ENCODE data around the gene METTL3. TPM values are rescaled to one million over a fixed set of nuclear protein-coding genes. Genes with fewer than 3 reads are reported as not detected.

Gene METTL3
- total RNA-seq, 1 donor from 2014 or later: 49.8 TPM

DNA sequence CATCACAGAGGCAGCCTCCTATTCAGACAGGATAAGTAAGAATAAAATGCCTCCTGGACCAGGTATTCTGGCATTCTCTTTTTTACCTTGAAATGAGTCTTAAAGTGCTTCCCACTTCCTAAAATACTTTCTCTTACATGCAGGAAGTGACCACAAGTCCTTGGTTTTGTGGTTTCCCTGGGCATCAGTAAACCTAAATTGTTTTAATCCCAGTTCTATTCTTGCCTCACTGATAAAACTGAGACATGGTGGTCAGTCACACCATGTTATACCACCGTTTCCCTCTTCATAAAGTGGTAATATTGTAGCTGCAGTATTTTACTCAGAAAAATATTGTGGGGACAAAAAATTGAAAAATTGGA is 16.2 kb upstream of the METTL3 start:
- DNase-seq (ENCODE audit: extremely low read depth, low read depth, low spot score): no peak

DNA sequence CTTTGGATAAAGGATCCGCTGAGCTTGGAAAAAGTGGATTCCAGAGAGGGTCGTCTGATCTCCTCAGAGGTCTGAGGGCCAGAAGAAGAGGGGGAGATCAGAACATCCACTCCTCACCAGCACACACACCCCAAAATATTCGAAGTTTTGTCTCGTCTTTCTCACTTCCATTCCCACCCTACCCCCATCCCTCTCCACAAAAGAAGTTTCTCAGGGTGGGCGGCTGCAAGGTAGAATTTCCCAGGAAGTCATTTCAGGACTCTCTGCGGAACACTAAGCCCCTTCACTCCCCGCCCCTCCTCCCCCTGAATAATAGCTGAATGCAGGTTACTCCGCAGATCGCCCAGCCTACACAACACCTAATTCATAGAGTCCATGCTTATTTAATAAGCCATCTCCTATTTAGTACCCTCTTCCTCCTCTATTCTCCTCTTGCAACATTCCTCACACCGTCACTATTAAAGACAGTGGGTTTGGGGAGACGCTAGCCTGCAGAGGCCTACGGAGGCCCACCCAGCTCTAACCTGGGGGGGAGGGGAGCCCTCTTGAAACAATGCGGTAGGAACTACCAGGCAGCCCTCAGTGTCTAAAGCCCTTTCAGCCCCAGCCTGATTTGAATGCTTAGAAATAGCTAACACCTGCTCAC is 15.7 kb upstream of the METTL3 start:
- no peak for DNase-seq (ENCODE audit: extremely low read depth, low read depth, low spot score)

DNA sequence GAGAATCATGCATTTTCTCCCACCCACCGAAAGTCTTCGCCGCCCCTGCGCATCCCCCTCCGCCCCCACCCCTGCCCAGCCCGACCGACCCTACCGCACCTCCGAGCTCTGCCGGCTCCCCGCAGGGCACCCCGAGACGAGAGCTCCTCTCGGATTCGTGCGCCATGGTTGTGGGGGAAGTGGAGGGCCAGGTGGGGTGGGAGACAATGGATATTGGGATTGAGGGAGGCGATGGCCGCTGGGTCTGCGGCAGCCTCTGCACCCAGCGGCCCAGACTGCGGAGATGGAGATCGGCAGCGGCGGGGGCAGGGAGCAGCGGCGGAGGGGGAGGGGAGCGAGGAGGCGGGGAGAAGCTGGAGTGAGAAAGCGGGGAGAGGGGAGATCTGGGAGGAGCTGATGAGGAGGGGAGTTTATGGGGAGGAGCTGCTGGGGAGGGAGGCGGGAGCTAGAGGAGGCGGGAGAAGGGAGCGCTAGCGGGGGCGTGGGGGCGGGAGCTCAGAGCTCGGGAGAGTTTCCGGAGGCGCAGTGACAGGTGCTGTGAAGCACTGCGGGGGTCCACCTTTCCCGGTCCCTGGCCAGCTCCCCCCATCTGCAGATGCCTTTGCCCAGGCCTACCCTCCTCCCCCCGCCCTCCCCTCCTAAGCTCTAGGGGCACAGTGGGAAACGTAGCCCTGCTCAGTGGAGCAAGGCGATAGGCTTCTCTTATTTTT is 15.0 kb upstream of the METTL3 start, which contains the start of gene SALL2:
Gene SALL2, minus strand, starts transcription at position 385 of the 710 bp plus-strand sequence. Its CDS starts 219 bp downstream, at position 166.
- DNase-seq (ENCODE audit: extremely low read depth, low read depth, low spot score): no peak

DNA sequence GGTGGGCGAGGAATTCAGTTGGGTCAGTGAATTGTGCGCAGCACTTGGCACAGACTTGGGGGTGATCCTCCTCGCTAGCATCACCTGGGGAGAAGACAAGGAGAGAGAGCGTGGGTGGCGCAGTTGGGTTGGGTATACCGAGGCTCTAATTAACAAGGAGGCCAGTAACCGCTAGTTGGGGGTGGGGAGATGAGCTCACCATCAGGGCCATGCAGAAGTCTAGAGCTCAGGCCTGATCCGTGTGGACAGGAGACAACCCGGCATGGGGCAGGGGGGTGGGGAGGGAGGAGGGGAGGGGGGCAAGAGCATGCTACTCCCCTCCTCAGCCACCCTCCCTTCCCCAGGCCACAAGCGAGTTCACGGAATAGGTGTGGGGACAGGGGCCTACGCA is 14.4 kb upstream of the METTL3 start:
- no peak for DNase-seq (ENCODE audit: extremely low read depth, low read depth, low spot score)

DNA sequence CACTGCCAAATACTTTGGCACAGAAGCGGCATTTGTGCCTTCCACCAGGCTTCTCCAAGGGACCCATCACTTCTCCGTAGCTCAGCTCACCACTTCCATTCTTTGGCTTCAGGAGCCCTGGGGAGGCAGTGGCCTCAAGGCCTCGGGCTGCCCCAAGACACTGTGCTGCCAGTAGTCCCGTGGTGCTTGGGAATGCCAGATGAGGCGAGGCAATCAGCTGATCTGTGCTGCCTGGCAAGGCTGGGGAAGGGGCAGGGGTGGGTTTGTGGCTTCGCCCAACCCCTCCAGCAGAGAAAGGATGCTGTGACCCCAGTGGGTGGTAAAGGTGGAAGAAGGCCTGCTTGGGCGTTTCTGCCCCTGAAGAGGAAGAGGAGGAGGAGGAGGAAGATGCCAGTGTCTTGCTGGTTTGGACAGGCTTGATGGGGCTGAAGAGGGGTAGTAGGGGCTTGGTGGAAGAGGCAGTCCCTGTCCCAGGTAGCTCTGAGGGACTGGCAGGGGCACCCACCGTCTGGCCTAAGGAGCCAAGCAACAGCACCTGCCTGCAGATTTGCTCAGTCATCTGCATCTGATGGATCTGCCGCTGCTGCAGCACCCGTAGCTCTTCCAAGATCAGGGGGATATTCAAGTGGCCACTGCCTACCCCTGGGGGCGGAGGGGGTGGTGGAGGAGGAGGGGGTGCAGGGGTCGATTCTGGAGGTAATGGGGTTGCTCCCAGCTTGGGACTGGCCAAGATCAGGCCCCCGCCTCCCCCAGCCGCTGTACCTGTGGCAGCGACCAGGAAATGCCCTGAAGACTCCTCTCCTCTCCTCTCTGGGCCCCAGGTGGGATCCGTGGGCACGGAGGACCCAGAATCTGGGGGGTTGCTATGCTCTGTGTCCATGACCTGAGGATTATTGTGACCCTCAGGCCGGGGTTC is 13.7 kb upstream of the METTL3 start:
- no peak for DNase-seq (ENCODE audit: extremely low read depth, low read depth, low spot score)

DNA sequence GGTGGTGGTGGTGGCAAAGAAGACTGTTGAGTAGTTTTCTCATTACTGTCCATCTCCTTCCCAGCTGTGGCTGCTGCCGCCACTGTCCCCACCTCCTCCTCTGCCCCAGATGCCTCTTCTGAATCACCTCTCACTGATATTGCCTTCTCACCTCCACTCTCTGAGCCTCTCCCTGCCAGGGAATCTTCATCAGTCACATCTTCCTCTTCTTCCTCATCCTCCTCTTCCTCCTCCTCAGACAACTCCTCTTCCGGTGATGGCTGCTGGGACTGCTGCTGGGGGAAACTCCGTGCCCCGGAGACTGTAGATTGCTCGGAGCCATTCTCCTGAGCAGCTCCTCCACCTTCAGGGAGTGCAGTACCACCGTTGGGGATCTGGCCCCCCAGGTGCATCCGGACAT is 12.1 kb upstream of the METTL3 start:
- DNase-seq (ENCODE audit: extremely low read depth, low read depth, low spot score): no peak

DNA sequence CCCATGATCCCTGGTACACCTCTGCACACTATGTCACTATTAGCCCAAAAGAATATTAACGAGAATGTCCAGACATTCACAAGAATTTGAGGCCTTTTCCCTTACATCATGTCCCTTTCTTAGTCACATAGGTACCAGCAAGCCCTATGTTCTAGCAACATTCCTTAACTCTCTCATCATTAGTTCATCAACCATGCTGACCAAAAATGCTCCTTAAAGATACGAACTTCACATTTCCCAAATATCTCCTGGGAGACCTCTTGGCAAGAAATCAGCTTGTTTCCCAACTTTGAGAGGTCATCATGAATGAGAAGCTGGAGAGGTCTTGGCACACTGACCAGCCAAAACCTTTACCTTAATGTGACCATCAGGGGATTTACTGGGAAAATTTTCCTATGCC is 10.4 kb upstream of the METTL3 start:
- no peak for DNase-seq (ENCODE audit: extremely low read depth, low read depth, low spot score)

DNA sequence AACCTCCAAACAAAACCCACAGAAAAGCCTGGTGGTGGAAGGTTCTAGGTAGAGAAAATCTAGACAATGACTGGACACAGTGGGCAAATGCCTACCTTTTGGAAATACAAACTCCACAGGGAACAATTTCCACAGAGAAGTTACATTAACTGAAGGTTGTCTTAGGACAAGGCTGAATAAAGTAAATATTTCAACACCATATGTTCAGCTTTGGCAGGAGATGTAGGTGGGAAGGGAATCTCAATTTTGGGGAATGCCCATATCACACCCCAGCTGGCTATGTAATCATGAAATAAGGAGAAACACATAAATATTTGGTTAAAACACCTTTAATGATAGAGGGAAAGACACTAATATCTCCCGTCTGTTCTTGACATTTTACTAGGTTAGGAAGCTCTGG is 9.6 kb upstream of the METTL3 start:
- DNase-seq (ENCODE audit: extremely low read depth, low read depth, low spot score): no peak

DNA sequence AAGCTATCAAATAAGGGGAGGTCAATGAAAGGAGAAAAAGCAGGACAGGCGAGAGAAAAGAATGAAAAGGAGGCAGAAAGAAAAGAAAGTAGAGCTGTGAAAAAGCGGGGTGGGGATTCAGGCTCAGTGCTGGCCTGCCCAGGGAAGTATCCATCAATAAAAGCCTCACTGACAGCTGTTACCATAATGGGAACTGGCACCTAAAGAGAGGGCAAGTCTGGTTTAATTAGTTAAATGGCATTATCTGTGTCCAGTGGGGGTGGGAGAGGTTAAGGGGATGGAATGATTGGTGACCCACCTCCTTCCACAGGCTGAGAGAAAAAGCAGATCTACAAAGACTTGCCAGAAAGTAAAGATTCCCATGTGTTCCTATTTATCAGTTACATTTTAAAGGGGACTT is 7.6 kb upstream of the METTL3 start:
- no peak for DNase-seq (ENCODE audit: extremely low read depth, low read depth, low spot score)

DNA sequence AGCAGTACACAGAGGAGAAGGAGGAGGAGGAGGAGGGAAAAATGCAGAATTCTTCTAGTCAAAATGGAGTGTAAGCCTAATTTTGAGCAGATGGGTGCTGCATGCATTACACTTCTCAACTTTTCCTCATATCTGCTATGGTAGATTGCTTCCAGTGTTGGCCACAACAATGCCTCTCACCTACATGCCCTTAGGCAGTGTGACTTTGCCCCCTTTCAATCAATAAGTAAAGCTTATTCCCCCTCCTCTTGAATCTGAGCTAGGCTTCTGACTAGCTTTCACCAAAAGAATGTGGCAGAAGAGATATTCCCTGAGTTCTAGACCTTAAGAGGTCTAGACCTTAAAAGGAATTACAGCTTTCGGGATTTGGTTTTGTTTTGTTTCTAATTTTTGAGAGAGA is 3.2 kb upstream of the METTL3 start:
- no peak for DNase-seq (ENCODE audit: extremely low read depth, low read depth, low spot score)

DNA sequence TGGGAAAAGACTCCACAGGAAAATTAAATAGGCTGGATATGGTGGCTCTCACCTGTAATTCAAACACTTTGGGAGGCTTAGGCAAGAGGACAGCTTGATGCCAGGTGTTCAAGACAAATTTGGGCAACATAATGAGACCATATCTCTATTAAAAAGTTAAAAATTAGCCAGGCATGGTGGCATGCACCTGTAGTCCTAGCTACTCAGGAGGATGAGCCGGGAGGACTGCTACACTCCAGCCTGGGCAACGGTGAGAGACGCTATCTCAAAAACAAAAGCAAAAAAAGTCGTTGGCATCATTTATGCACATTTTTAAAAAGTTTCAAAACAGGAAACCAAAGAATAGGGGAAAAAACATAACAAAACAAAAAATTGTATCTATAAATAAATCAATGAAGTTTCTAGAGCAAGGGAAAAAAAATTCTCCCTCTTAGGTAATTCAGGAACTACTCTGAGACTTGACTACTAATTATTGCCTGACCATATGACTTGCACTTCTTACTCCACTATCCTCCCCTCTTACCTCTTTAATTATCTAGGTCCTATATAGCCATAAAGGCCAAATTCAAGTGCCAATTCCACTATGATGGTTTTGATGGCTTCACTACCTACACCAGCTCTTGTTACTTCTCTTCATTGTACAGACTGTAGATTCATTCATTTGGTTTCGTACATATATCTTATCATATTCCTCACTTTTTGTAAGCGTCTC is 1.6 kb downstream of the METTL3 start:
- no peak for DNase-seq (ENCODE audit: extremely low read depth, low read depth, low spot score)

DNA sequence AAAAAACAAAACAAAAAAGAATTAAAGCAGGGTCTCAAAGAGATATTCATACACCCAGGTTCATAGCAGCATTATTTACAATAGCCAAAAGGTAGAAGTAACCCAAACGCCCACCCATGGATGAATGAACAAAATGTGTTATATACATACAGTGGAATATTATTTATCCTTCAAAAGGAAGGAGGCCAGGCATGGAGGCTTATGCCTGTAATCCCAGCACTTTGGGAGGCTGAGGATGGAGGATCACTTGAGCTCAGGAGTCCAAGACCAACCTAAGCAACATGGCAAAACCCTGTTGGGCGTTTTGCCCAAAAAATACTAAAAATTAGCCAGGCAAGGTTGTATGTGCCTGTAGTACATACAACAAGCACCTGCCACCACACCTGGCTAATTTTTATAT is 4.6 kb downstream of the METTL3 start:
- no peak for DNase-seq (ENCODE audit: extremely low read depth, low read depth, low spot score)

DNA sequence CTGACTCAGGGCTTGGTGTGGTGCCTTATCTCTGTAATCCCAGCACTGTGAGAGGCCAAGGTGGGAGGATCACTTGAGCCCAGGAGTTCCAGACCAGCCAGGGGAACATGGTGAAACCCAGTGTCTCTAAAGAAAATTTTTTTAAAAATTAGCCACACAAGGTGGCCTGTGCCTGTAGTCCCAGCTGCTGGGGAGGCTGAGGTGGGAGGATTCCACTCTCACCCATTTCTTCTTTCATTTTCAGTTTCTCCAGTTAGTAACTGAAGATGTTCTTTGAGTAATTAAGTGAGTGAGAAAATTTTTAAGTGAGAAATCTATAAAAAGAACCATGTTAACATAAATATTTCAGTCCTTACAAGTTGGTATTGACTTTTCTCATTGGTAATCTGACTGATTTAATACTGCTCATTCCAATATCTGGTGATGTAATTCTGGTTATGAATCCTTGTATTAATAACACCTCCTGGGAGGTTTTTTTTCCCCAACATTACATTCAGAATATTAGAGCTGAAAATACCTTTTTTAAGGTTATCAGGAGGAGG is 6.1 kb downstream of the METTL3 start:
- DNase-seq (ENCODE audit: extremely low read depth, low read depth, low spot score): no peak

DNA sequence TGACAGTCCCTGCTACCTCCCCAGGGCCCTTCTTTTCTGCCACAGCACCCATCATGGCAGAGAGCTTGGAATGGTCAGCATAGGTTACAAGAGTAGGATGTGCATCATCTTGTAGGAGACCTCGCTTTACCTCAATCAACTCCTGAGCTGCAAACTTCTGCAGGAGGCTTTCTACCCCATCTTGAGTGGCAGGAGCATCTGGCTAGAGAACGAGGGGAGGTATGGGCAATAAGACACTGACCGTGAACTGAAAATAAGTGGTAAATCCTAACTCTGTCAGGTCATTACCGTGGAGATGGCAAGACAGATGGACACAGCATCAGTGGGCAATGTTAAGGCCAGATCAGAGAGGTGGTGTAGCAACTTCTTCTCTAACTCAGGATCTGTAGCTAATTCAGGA is 7.8 kb downstream of the METTL3 start:
- DNase-seq (ENCODE audit: extremely low read depth, low read depth, low spot score): no peak

DNA sequence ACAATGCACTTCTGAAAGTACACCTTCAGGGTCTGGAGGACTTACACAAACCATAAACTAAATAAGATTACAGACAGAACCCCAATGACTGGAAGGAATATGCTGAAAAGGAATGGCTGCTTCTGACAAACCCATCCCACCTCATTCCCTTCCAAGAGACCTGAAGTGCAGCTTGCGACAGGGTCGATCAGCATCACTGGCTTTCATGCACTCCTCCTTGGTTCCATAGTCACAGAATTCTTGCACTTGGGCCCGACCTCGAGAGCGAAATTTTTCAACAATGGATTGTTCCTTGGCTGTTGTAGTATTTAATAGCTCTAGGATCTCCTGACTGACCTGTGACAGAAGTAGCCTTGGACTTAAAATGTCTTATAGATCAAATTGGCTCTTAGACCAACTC is 9.6 kb downstream of the METTL3 start:
- DNase-seq (ENCODE audit: extremely low read depth, low read depth, low spot score): no peak

DNA sequence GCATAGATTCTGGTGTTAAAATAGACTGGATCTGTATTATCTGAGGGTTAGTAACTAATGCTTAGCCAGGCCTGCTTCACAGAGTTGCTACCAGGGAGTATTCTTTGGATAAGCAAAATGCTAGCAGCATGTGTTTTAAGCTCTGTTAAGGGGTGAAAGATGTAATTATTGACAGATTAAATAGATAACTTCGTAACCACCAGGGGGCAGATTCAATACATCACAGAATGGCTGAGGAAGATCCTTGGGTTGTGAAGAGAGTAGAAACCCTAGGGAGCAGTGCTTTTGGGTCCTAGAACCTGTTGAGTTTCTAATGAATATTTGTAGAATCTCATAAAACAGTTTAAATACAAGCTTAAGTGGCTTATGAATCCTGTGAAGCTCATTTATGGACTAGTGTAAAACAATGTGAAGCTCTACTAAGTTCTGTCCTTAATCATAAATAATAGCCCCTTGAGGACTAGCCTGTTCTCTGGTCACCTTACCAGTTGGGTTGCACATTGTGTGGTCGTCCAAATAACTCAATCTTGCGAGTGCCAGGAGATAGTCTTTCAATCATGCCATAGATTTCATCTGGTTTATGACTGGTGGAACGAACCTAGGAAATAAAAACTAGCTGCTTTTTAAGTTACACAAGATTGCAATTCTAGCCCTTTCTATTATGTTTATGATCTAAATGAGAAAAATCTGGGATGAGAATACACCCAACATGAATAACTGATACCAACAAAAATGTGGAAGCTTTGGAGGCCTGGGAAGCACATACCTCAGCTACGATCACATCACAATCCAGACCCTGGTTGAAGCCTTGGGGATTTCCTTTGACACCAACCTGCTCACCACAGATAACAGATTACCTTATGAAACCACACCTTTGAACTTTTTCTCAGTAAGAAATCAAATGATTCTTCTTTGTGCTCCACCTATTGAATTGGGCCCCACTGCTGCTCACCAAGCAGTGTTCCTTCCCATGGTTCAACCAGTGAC is 12.3 kb downstream of the METTL3 start:
- no peak for DNase-seq (ENCODE audit: extremely low read depth, low read depth, low spot score)

DNA sequence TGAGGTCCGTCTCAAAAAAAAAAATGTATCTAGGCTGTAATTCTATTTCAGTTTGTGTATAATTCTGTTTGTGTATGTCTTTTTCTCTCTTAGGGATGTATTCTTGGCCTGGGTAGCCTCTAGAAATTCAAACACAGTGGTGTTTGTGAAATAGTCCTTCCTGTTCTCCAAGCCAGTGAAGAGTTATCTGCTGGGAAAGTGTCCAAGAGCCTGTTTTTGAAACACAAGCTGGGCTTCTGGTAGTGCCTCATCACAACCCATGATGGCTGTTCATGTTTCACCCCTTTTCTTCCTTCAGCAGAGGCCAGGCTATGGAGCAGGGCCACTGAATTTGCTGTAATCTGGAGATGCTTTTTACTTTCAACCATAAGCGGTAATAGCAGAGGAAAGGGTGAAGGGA is 14.7 kb downstream of the METTL3 start:
- no peak for DNase-seq (ENCODE audit: extremely low read depth, low read depth, low spot score)

DNA sequence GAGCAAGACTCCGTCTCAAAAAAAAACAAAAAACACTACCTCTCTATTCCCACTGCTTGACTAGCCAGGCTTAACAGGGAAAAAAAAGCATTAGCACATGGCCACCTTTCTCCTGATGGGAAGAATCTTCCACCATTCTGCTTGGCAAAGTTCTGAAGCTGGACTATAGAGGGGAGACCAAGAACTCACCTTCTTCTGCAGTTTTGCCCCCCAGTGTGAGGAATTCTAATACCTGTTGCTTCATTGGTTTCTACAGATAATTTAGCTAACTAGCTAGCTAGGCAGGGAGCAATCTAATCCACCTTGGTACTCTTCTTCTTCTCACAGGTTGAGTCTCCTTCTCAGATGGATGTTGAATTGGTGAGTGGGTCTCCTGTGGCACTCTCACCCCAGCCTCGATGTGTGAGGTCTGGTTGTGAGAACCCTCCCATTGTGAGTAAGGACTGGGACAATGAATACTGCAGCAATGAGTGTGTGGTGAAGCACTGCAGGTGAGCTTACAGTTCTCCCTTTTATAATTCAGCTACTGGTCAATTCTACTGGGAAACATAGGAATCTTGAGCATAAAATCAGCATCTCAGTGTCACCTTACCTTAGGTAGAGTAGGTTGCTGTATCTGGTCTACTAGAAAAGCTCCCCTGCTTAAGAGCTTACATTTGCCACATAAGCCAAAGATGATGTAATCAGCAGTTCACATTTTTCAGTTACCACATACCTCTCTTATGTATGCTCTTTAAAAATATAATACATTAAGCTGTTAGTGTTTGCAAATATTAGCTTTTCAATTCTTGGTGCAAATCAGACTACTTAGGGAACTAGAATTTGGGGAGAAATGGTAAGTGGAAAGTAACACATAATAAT is 16.0 kb downstream of the METTL3 start:
- no peak for DNase-seq (ENCODE audit: extremely low read depth, low read depth, low spot score)

DNA sequence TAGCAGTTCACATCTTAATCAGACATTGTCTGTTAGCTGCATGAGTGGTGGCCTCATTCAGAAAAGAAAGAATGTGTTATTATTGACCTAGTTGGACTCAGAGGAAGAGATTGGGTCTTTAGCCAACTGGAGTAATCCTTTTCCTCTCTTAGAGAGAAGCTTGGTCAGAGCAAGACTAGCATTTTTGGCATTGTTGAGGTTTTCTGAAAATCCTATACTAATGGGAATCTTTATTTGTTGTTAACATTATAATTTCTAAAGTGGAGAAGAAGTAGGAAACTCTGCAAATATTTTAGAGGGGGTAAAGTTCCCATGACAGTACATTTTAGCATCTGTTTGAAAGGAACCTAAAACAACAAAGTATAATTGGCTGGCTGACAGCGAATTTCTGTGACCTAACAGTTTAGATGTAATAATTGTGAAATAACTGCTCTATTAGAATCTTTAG is 24.5 kb downstream of the METTL3 start:
- DNase-seq (ENCODE audit: extremely low read depth, low read depth, low spot score): no peak
